ENCODE measurements around the gene TAC4.
A peak's percentile ranks its signal among the peaks of the same experiment; 100 is the strongest.

The TAC4 gene

DNA sequence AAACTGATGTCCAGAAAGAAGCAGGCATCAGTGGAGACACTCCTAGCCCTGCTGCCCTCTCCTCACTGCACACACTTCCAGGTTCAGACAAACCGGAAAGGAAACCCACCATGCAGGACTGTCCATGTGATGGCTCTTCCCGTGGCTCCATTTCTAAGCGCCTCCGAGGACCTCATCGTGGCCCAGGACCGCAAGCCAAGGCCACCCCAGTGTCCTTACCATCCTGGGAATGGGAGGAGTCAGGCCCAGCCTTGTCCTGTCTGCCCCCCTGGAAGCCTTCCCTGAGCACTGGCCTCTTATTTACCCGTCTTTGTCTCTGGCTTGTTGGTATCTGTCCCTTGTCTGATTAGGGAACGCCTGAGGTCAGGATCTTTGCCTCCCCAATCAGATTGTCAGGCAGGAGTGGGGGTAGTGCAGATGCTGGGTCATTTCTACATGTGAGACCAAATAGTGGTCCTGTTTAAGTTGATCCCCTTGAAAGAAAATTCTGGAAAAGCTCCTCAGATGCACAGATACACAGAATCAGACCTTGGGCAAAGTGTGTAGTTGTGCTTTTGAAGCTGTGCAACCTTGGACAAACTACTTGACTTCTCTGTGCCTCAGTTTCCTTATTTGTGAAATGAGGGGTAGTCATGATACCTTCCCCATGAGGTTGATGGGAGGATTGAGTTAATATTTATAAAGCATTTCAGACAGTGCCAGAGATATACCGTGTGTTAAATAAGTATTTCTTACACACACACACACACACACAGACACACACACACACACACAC lies 744 bp downstream of the TAC4 start:
- FAIRE-seq (no peak), DNase-seq (ENCODE audit: insufficient read length, low spot score) (no peak)
- TF ChIP-seq PAX5 (IDR thresholded peaks at IDR 0.05; ENCODE audit: insufficient read depth, low read length, severe bottlenecking) (no peak), TAF1 (IDR thresholded peaks at IDR 0.05; ENCODE audit: low read depth, low read length) (no peak), POU2F2 (IDR thresholded peaks at IDR 0.05; ENCODE audit: low read depth, low read length) (no peak), SPI1 (IDR thresholded peaks at IDR 0.05; ENCODE audit: low read depth, low read length) (no peak), POLR2A (IDR thresholded peaks at IDR 0.05; ENCODE audit: low read depth, low read length) (no peak), POLR2AphosphoS5 (IDR thresholded peaks at IDR 0.05; ENCODE audit: low read depth, low read length) (no peak)

DNA sequence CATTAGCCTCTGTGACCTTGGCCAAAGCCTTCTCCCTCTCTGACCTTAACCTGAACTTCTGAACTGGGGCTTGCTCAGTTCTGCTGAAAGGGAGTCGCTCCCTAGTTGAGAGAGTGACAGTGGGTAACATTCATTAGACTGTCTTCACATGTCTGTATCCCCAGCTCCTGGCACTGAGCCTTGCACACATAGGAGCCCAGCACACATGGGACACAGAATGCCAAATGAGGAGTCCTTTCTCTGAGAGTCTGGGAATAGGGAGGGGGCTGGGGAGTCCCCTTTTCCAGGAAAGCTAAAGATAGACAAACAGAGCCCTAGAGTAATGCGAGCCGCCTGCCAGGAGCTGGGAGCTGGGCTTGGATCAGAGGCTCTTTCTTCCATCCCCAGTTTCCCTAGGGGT lies 2.5 kb downstream of the TAC4 start:
- no peak for TF ChIP-seq POLR2A (IDR thresholded peaks at IDR 0.05; ENCODE audit: low read depth, low read length)
- no peak for TF ChIP-seq POU2F2 (IDR thresholded peaks at IDR 0.05; ENCODE audit: low read depth, low read length)
- no peak for TF ChIP-seq SPI1 (IDR thresholded peaks at IDR 0.05; ENCODE audit: low read depth, low read length)
- no peak for TF ChIP-seq TAF1 (IDR thresholded peaks at IDR 0.05; ENCODE audit: low read depth, low read length)
- TF ChIP-seq PAX5 (IDR thresholded peaks at IDR 0.05; ENCODE audit: insufficient read depth, low read length, severe bottlenecking): no peak
- no peak for TF ChIP-seq POLR2AphosphoS5 (IDR thresholded peaks at IDR 0.05; ENCODE audit: low read depth, low read length)
- FAIRE-seq: no peak
- no peak for DNase-seq (ENCODE audit: insufficient read length, low spot score)

DNA sequence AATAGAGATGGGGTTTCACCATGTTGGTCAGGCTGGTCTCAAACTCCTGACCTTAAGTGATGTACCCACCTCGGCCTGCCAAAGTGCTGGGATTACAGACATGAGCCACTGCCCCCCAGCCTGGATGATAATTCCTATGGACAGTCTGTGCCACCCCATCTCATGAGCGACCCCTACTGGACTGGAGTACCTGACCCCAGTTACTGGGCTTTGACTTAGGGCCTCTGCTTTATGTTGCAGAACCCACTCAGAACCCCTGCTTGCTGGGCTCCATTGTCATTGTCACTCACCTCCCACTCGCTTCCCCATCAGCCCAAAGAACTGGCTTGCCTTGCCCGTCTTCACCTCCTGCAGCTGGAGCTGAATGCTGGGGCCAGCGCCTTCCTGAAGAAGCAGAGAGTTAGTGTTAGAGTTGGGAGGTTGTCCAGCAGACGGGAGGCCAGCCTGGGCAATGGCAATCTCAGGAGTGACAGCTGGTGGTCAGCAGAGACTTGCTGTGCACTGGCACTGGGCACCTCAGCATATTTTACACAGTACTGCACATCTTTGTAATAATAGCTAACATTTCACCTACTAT lies 4.0 kb downstream of the TAC4 start:
- DNase-seq (ENCODE audit: insufficient read length, low spot score): no peak
- TF ChIP-seq POLR2A (IDR thresholded peaks at IDR 0.05; ENCODE audit: low read depth, low read length) (no peak), POLR2AphosphoS5 (IDR thresholded peaks at IDR 0.05; ENCODE audit: low read depth, low read length) (no peak), SPI1 (IDR thresholded peaks at IDR 0.05; ENCODE audit: low read depth, low read length) (no peak), PAX5 (IDR thresholded peaks at IDR 0.05; ENCODE audit: insufficient read depth, low read length, severe bottlenecking) (no peak), TAF1 (IDR thresholded peaks at IDR 0.05; ENCODE audit: low read depth, low read length) (no peak), POU2F2 (IDR thresholded peaks at IDR 0.05; ENCODE audit: low read depth, low read length) (no peak)
- FAIRE-seq: no peak

DNA sequence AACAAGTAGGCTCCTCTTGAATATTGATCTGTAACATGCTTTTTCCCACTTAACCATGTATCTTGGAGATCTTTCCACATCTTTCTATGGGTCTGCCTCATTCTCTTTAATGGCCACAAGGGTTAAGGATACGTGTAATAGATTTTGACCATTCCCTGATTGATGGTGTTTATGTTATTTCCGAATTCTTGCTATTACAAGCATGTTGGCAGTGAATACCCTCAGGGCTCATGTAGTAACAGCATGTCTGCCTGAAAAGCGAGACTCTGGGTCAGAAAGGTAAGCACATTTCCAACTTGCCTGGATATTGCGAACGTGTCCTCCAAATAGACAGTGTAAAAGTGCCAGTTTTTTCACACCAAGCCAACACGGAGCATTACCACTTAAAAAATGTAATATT lies 5.0 kb downstream of the TAC4 start:
- TF ChIP-seq TAF1 (IDR thresholded peaks at IDR 0.05; ENCODE audit: low read depth, low read length) (no peak), SPI1 (IDR thresholded peaks at IDR 0.05; ENCODE audit: low read depth, low read length) (no peak), POLR2AphosphoS5 (IDR thresholded peaks at IDR 0.05; ENCODE audit: low read depth, low read length) (no peak), POLR2A (IDR thresholded peaks at IDR 0.05; ENCODE audit: low read depth, low read length) (no peak), POU2F2 (IDR thresholded peaks at IDR 0.05; ENCODE audit: low read depth, low read length) (no peak), PAX5 (IDR thresholded peaks at IDR 0.05; ENCODE audit: insufficient read depth, low read length, severe bottlenecking) (no peak)
- FAIRE-seq: no peak
- DNase-seq (ENCODE audit: insufficient read length, low spot score): no peak

DNA sequence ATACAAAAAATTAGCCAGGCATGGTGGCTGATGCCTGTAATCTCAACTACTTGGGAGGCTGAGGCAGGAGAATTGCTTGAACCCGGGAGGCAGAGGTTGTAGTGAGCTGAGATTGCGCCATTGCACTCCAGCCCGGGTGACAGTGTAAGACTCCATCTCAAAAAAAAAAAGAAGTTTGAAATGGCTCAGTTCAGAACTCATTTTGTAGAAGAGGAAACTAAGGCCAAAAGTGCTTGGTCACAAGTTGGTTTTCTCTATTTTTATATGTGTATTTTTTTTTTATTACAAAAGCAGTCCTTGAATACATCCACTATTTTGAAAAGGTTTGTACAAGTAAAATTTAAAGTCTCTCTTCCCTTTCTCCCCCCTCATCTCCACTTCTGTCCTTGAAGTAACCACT lies 5.5 kb downstream of the TAC4 start:
- no peak for TF ChIP-seq TAF1 (IDR thresholded peaks at IDR 0.05; ENCODE audit: low read depth, low read length)
- FAIRE-seq: no peak

DNA sequence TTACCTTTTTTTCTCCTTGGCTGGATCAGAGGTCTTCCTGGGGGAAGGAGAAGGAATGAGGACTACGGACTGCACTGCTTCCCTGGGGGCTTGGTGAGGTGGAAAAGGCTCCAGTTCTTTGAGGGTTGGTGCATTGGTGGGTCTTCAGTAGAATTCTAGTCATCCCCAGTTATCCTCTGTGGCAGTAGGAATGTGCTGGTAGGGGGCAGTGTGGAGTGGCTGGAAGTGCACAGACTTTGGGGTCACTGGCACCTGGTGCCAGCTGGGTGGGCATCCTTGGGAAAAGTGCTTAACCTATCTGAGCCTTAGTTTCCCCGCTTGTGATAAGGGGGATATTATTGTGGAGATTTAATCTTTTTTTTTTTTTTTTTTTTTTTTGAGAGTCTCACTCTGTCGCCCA lies 6.3 kb downstream of the TAC4 start:
- FAIRE-seq: no peak
- TF ChIP-seq PAX5 (IDR thresholded peaks at IDR 0.05; ENCODE audit: insufficient read depth, low read length, severe bottlenecking): no peak
- TF ChIP-seq POLR2A (IDR thresholded peaks at IDR 0.05; ENCODE audit: low read depth, low read length): no peak
- TF ChIP-seq SPI1 (IDR thresholded peaks at IDR 0.05; ENCODE audit: low read depth, low read length): no peak
- TF ChIP-seq POU2F2 (IDR thresholded peaks at IDR 0.05; ENCODE audit: low read depth, low read length): no peak
- no peak for TF ChIP-seq POLR2AphosphoS5 (IDR thresholded peaks at IDR 0.05; ENCODE audit: low read depth, low read length)
- no peak for TF ChIP-seq TAF1 (IDR thresholded peaks at IDR 0.05; ENCODE audit: low read depth, low read length)
- DNase-seq (ENCODE audit: insufficient read length, low spot score): no peak

More for the DNA sequence above, 5.5 kb downstream of the TAC4 start:
- no peak for DNase-seq (ENCODE audit: insufficient read length, low spot score)

DNA sequence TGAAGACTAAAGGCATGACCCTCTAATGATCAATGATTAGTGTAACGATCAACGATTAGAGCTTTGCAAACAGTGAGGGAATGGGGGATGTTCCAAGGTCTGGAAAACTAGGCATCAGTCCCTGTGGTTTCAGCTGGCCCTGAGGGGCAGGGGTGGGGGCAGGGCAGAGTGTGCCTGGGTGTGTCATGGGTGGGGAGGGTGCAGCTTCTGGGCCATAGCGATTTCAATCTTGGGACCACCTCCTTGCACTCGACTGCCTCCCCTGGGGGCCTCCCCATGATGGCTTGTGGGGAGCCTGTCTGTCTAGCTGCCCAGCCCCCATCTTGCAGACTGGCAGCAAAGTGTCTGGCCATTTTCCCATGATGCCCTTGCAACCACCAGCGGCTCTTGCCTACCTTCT lies 8.4 kb downstream of the TAC4 start:
- TF ChIP-seq SPI1 (IDR thresholded peaks at IDR 0.05; ENCODE audit: low read depth, low read length) (no peak), PAX5 (IDR thresholded peaks at IDR 0.05; ENCODE audit: insufficient read depth, low read length, severe bottlenecking) (no peak), POLR2A (IDR thresholded peaks at IDR 0.05; ENCODE audit: low read depth, low read length) (no peak), POLR2AphosphoS5 (IDR thresholded peaks at IDR 0.05; ENCODE audit: low read depth, low read length) (no peak), TAF1 (IDR thresholded peaks at IDR 0.05; ENCODE audit: low read depth, low read length) (no peak), POU2F2 (IDR thresholded peaks at IDR 0.05; ENCODE audit: low read depth, low read length) (no peak)
- no peak for FAIRE-seq
- DNase-seq (ENCODE audit: insufficient read length, low spot score): no peak

DNA sequence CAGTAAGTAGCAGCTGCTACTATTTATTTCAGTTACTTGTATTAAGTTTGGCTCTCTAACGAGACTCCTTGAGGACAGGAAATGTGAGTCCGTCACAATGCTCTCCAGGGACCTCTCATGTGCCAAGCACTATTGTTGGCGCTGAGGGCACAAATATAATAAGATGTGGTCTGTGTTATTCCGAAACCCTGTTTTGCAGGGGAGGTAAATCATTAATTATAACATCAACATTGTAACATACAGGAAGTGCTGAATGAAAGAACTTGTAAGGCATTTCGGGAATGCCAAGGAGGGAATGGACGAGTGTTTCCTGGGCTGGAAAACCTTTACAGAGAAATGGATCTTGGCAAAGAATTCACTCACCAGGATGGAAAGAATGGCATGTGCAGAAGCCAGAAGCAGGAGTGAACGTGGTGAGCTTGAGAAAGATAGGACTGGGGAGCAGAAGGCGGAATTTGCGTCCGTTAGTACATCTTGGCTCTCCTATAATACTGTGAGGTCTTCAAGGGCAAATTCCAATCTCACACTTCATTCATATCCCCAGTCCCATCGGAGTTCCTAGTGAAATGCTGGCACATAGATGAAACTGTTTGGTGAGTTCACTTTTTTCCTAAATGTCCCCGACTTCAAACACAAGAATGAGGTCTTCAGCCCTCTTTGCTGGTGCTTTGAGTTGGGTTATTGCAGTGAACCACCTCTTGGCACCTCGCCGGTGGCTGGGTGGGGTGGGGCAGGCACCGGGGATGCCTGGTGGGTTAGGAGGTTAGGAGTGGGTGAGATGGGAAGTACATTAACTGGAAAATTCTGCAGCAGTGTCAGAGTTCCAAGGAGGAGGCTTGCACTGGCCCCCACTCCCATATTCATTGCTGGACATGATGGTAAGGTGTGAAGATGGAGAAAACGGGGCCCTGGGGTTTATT lies 11.5 kb downstream of the TAC4 start:
- DNase-seq (ENCODE audit: insufficient read length, low spot score) (no peak), FAIRE-seq (no peak)
- TF ChIP-seq TAF1 (IDR thresholded peaks at IDR 0.05; ENCODE audit: low read depth, low read length): no peak
- no peak for TF ChIP-seq POLR2A (IDR thresholded peaks at IDR 0.05; ENCODE audit: low read depth, low read length)
- TF ChIP-seq POLR2AphosphoS5 (IDR thresholded peaks at IDR 0.05; ENCODE audit: low read depth, low read length): no peak
- no peak for TF ChIP-seq PAX5 (IDR thresholded peaks at IDR 0.05; ENCODE audit: insufficient read depth, low read length, severe bottlenecking)

DNA sequence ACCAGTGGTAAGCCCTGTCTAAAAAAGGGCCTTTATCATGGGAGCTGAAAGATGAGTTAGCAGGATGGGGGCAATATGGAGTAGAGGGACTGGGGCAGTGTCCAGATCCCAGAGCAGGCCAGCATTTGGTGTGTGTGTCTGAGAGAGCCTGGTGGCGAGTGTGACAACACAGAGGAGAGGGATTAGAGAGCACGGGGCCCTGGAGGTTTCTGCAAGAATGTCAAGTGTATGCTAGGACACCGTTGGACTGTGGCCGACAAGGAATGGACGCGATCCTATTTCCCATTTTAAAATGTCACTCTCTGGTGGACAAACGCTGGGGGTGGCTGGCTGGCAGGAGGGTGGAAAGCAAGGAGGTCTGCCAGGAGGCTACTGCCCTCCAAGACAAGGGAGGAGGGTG lies 12.4 kb downstream of the TAC4 start:
- DNase-seq (ENCODE audit: insufficient read length, low spot score): no peak
- 0 out of 2 replicates have a peak, but pooled peaks have one; percentile 23 for TF ChIP-seq POLR2A (IDR thresholded peaks at IDR 0.05; ENCODE audit: low read depth, low read length)
- TF ChIP-seq PAX5 (IDR thresholded peaks at IDR 0.05; ENCODE audit: insufficient read depth, low read length, severe bottlenecking): no peak
- no peak for FAIRE-seq

Measured in GM12891 (cell line).